Medulla oblongata (tissue), 1 donor: ENCODE results near the gene MORN1.

Source experiments
- DNase-seq: peaks from one replicate; pipeline ENCODE4 v3.0.0-alpha.2; 2015; ENCODE audit errors: extremely low spot score

Gene MORN1

DNA sequence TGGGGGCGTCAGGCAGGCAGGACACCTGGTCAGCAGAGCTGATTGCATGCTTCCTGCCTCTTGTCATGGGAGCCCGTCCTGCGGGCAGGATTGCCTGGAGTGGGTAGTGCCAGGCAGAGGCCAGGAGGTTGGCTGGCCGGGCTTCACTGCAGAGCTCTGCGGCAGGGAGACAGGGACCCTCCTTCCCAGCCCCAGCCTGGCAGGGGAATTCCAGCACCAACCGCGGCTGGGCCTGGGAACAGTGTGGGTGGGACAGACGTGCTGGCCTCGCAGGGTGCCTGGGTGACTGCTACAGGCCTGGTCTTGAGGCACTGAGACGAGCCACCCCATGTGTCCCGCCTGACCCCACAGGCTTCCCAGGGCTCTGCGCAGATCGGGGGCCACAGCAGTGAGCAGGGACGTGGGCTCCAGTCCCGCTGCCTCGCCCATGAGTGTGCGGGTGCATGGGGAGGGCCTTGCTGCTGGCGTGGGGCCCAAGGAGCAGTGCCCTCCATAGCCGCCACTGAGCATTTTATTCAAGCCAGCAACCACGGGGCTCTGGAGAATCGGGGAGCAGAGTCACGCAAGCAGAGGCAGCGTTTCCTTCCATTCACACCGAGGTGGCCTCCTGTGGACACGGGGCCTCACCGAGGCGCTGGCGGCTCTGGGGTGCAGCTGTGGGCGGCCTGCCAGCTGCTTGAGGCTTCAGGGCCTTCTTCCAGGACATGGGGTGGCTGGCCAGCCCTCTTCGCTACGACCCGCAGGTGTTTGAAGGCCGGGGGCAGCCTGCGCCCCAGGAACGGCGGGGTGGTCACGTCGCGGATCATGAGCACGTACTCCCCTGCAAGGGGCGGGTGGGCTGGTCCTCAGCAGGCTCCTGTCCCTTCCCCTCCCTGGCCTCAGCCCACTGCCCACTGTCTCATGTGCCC, 70.3 kb downstream of the MORN1 start:
- DNase-seq: no peak

DNA sequence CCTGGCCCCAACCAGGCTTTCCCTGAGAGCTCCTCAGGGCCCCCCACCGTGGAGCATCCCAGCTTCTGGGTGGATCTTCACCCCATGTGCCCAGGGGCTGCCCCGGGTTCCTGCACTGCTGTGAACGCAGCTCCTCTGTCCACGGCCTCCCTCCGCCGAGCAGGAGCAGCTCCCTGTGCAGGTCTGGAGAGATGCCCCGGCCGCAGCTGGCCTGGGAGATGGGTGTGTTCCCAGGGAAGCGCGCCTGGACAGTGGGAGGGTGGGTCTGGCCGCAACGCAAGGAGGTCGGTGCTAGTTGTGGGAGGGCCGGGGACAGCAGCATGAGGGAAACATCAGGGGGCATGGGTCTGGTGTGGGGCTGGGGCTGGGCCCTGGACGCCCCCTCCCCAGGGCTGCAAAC, 71.3 kb downstream of the MORN1 start:
- DNase-seq: no peak

DNA sequence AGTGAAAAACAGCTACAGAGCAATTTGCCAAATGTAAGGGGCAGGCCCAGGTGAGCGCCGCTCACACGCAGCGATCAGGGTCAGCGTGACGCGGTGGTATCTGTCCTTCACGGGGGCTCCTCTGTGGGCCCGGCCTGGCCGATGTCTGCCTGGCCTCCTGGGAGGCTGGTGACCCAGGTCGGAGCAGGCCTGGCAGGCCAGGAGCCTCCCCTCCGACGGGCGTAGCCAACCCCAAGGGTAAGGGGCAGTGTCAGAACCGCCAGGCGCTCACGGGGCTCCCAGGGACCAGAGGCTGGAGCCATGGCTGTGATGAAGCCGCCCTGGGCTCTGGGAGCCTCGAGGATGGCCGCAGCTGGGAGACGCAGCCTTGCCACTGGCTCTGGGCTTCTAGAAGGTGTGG, 72.1 kb downstream of the MORN1 start:
- DNase-seq: no peak

DNA sequence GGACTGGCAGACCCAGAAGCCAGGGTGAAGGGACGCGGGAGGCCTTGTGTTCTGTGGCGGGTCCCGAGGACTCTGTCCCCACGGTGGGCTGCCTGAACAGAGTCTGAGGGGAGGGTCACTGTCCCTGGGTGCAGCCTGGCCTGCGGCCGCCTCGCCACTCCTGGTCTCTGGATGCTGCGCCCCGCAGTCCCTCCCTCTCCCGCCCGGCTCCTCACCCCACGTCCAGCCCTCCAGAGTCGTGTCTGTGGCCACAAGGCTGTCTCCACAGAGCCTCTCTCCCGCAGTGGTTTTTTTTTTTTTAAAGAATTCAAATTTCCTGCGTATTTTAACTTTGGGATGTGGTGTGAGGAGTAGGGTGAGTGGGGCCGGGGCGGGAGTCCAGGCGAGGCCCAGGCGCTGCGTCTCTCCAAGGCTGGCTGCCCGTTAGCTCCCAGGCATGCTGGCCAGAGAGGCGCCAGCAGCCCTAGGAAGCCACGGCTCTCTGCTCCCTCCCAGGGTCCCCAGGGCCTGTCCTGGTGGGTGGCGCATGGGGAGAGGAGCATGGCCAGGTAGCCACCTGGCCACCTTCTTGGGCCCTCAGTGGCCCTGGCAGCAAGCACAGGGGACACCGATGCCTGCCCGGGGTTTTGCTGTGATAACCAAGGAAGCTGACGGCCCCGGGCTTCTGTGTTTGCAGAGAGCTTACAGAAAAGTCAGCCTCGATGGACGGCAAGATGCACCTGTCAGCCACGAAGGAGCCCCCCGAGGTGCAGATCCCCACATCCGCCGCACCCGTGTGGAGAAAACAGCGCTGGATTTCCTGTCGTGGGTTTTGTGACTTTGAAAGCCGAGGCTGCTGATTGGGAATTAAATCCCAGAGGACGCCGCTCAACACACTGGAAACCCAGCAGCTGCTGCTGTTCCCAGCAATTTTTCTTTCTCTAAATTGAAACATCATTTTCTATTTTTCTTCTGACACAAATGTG, 72.8 kb downstream of the MORN1 start:
- no peak for DNase-seq

DNA sequence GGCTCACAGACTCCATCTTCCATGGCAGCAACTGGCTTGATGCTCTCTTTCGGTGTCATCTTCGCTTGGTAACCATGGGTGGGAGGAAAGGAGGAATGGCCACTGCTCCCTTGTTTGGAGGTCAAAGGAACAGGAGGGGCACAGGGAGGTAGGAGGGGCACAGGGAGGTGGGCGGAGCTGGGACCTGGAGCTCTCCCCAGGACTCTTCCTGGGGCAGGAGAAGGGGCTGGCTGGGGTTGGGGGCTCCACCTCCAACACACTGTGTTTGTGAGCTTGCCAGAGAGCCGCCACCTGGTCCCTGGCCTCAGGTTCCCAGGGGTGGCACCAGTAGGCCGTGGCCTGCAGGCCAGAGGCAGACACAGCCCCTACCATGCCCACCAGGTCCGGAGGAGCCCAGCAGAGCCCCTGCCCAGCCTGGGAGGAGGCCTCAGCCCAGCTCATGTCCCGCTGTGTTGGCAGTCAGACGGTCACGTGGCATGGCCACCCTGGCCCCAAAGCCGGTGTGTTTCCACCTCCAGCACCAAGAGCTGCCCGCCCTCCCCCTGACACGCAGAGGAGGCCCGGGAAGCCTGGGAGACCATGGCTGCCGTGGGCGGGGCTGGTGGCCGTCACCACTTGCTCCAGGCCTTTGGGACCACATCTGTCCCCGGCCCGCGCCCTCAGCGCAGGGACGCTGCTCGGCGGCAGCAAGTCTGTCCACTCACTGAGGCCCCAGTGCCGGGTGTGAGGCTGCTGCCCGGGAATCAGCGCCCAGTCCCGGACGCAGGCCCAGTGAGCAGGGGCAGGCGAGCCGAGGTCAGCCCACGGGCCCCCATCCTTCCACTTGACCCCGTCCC, 73.9 kb downstream of the MORN1 start:
- no peak for DNase-seq

DNA sequence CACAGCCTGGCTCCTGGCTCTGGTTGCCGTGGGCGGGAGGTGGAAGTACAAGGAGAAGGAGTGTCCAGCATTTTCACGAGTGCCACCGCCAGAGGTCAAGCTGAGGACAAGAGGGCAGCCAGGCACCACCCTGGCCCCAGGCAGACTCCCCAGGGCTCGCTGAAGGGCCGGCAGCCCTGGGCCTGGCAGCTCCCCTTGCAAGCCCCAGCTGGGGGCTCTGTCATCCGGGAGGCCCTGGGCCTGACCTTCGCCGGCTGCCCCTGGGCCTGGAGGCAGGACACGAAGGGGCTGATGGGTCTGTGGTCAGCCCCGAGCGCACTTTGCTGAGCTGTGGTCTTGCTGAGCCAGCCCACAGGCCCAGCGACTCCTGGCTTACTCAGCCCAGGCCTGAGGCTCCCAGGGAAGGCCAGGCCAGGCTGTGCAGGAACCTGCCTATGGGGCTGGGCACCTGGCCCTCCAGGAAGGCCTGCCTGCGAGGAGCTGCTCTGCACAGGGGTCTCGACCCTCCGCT, 74.8 kb downstream of the MORN1 start:
- DNase-seq: no peak

DNA sequence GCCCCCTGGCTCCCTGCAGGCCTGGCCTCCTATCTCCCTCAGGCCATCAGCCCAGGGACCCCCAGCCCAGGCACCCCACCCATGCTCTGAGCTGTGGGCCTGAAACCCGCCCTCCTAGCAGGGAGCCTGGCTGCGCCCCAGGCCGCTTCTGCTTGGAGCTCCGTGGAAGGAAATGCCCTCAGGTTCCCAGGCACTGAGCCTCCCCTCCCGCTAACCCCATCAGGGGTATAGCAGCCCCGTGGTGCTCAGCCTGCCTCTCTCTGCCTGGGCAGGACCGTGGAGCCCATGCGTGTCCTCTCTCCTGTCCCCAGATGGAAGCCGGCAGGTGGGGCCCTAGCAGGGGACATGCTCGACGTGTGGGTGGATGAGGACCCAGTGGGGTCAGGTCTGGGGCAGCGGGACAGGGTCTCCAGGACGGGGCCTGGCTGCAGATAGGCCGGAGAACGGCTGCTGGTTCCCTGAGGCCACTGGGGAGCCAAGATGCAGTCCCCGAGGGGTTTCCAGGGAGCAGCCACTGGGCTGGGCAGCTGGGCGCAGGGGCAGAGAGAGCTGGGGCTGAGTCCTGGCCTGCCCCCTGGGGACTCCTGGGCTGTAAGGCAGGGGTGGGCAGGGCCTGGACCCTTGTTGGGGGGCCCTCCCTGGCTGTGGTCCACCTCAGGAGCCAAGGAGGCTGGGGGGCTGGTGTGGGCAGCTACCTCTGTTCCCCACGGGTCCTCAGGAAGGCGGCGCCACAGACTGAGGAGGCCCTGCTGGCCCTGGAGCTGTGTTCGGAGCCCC, 75.5 kb downstream of the MORN1 start:
- DNase-seq: no peak

DNA sequence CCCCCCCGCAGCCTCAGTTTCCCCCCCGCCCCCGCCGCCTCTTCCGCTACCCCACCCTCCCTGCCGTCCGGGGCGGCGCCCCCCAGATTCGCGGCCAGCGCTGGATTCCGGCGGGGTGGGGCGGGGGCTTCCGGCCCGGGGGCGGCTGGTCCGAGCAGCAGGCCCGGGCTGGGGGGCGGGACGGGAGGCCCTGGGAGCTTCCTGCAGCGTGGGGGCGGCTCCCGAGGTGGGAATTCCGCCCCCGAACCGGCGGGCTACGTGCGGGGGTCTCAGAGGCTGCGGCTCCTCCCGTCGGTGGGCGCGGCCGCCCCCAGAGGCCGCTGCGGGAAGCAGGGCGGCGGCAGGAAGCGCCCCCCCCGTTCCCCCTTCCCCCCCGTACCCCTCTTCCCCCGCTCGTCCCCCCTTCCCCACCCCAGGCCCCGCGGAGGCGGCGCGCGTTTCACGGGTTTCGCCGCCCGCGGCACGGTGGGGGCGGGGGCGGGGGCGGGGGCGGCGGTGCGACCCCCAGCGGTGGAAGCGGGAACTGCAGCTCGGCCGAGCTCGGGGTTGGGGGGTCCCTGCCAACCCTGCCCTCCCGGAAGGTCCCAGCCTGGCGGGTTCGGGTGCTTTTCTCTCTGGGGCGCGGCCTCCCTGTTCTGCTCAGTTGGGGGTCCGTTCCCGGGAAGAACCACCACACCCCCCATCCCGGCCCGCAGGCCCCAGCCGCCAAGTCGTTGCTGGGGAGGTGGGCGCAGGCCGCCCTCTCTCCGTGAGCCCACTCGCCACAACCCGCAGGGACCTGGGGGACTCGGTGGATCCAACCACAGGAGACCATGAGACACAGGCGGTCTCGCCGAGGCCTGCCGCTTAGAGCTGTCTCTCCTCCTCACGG, 76.3 kb downstream of the MORN1 start:
- no peak for DNase-seq

DNA sequence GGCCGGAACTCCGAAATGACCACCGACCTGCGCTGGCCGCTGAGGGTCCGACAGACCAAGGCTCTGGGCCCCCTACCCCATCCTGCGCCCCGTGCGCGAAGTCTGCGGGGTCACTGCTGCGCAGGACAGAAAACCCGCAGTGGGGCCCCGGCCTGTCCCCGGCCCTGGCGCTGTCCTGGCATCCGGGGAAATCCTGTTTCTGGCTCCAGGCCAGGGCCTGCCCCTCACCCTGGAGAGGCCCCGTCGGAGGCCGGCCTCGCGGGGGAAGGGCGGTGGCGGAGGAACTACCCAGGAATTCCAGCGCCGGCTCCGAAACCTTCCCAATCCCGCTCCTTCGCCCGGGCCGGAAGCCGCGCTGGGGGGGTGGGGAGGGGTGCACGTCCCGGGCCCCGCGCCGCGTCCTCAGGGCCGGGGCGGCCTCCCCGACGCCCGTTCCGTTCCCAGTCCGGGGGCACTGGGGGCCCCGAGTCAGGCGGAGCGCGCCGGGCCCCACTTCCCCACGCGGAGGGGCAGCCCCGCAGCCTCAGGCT, 77.0 kb downstream of the MORN1 start:
- no peak for DNase-seq

DNA sequence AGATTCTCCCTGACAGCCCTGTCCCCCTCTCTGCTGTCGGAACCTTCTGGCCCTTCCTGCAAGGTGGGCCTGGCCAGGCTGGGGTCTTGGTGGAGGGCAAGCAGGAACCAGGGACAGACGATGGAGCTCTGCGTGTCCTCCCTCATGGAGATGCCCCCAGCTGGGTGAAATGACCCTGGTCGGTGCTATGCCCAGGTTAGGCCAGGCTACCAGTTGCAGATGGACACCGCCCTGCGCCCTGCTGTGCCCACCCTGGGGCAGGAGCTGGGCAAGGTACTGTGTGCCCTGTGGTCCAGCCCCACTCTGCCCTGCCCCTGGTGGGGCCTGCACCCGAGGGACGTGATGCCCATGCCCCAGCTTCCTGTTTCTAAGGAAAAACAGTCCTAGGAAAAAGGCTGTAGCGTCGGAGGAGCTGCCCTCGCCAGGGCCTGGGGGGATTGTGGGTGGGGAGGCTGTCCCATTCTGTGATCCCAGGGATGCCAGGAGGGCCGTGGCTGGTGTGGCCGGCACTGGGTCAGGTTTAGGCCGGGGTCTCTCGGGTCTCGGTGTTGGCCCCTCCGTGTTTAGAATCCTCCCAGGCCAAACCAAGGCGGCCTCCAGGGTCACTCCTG, 77.6 kb downstream of the MORN1 start:
- no peak for DNase-seq

DNA sequence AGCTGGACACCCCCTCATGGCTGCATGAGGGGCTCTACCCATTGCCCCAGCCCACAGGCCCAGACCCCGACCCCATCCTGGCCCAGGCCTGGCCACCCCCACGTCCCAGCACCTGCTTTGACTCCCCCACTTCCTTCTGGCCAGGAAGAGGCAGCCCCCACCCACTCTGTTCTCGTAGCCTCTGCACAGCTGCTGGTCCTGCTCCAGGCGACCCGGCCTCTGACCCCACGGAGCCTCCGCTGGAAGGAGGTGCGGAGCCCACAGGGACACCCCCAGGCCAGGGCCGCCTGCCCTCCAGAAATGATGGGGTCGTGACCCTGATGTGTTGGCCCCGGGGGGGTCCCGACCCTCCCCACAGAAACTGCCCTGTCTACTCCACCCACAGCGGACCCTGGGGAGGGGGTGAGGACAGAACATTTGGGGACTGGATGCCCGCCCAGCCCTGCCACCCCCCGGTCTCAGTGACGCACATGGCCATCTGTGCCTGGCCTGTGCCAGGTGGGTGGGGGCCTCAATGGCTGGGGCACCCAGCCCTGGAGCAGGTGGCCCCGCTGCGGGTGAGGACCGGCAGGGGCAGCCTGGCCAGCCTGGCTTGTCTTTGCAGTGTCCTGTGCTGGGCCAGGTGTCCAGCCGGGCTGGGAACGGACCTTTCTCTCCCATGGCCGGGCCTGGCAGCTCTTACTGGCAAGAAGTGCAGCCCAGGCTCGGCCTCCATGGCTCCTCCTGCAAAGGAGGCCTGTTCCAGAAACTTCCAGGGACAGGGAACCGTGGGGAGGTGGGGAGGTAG, 78.6 kb downstream of the MORN1 start:
- peak; percentile 54 for DNase-seq

DNA sequence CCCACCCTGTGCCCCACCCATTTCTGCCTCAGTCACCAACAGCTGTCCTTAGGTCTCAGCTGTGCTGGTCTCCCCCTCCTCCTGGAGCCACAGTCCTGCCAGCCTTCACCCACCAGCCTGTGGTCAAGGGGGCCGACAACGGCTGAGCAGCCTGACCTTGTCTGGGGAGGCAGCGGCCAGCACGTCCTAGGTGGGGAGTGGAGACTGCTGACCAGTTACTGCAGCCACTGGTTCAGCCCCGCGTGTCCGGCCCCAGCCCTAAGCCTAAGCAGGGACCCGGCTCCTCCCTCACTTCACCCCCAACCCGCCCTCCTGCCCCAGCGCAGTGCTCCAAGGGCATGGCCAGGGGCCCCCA, 79.2 kb downstream of the MORN1 start:
- no peak for DNase-seq

DNA sequence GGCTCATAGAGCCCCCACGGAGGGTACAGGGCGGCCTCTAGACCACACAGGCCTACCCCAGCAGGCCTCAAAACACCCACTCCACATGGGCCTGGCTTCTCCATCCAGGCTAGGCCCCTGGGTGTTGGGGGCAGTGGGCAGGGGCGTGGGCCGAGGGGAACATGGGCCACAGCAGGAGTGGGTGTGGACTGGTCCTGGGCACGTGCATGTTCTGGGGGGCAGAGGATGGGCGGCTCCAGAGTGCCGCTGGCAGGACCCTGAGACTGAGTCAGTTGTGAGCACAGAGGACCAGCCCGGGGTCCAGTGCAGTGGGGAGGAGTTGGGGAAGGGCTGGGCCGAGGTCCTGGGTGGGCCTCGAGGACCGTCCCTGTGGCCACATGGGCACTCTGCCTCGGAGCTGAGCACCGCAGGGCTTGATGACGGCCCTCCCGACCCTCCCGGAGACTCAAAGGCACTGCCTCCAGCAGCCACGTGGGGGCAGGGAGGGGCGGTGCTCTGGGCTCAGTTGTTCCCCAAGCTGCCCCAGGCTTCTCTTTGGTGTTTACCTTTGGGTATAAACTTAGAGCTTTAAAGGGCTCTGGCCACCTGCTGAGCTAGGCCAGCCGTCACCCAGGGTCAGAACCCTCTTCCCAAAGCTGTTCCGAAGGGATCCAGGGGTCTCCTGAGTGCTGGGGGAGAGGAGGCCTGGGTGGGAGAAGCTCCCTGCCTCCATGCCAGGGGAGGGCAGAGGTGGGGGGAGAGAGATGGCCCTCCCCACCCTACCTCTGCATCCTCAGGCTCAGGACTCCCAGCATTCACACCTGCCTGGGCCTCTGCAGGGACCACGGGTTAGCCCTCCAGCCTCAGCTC, 79.9 kb downstream of the MORN1 start:
- DNase-seq: peak; percentile 48

DNA sequence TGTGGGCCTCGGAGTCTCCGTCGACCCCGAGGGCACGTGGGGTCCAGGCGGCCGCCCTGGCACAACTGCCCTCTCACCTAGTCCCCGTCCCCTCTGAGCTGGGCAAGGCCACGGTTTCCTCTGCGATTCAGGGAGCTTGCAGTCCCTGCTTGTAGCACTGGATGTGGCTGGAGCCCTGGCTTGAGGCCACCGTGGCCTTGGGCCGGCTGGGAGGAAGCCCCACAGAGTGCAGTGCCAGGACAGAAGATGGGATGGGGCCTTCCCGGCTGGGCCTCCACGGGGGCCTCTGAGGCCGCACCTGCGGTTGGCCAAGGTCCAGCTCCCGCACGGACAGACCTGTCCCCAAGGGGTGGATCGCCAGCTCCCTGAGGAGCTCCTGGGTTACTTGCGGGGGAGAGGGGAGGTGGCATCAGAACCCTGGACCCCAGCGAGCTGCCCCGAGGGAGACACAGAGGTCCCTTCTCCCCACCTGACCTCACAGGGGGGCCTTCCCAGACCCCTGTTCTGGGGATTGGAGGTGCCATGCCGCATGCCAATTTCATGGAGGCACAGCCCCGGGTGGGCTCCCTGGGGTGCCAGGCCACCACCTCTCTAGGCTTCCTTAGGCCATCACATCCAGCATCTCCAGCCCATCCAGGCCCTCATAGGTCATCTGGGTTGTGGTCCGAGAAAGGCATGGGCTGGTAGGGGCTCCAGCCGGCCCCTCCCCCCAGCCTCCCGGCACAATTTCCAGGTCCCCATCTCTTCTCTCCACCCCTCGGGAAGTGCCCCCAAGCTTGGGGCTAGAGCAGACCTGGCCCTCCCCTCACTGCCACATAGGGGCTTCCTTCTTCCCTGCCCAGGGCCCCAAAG, 80.8 kb downstream of the MORN1 start:
- peak; percentile 48 for DNase-seq

DNA sequence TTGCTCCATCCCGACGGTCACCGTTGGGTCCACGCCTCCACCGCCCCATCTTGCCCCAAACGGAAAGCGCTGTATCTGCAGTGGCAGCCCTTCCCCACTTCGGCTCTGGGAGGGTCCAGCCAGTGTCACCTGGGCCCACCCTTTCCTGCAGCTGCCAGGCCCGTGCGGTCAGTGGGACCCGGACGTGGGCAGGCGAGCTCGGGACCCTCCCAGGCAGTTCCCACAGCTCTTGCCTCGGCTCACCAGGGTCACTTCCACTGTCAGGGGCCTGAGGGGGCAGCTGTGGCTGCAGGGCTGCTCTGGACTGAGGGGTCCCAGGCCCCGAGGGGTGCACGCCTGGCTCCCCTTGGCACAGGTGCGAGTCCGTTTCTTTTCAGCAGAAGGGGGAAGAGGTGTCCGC, 82.5 kb downstream of the MORN1 start:
- DNase-seq: no peak

DNA sequence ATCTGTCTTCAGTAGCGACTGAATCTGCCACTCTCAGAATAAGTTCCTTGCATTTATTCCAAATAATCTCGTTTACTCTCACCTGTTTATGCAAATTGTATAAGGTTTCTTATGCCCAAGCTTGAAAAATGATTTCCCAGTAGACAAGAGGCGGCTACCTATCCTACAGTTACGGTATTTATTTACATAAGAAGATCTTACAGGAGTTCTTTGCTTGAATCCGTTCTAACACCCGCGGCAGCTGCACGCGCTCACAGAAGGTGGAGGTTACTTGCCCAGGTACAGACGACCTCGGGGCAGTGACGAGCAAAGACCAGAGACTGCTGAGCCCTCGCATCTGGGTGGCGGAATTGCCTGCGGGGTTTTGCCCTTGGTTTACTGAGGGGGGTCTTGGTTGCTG, 83.4 kb downstream of the MORN1 start:
- no peak for DNase-seq
